ENCODE data around the gene TRAF4. TPM values are rescaled to one million over a fixed set of nuclear protein-coding genes. Genes with fewer than 3 reads are reported as not detected.

Gene TRAF4
- total and polyA plus RNA-seq, 10 of the 15 experiments (the other 5 are each of a cell fraction or from before 2014, with no cell fraction given) = 3.7 to 197 (median 66.4) TPM

GRCh38 chr17:28763137-28763799 lies 19.5 kb downstream of the TRAF4 start:
- in situ Hi-C loops (cut with MboI) = no loop called here
- ATAC-seq = peak; percentile 92
- Histone ChIP-seq H3K4me2 (ENCODE audit: control insufficient read depth, insufficient read depth) (peak overlapping the region; percentile 59), H4K20me1 (ENCODE audit: control insufficient read depth, insufficient read depth) (no peaks in the 10 kb centered on the region; the same call in 1 of the 2 replicates), H2AFZ (ENCODE audit: control insufficient read depth, low read depth, low read length) (no peak overlapping the region), H3K4me1 (ENCODE audit: control insufficient read depth, insufficient read depth, low read length) (peaks cover 15% of the 10 kb centered on the region), H3K36me3 (ENCODE audit: control insufficient read depth in 2 of 2, insufficient read depth in 2 of 2, low read length in 1 of 2) (peaks cover 11 to 25% of the 10 kb centered on the region in 2 experiments), H3K4me3 (no peak overlapping the region), H3K9ac (ENCODE audit: control insufficient read depth, insufficient read depth, low read length) (no peak overlapping the region; the same call in 1 of the 2 replicates), H3K27ac (ENCODE audit: control insufficient read depth, insufficient read depth) (peak overlapping the region; percentile 48), H3K79me2 (ENCODE audit: control insufficient read depth, insufficient read depth, low read length) (no peaks in the 10 kb centered on the region), H3K27me3 (replicated peaks in 1 of 2; ENCODE audit: control insufficient read depth in 2 of 2, insufficient read depth in 2 of 2, low read length in 1 of 2) (no peaks in the 10 kb centered on the region), H3K9me3 (replicated peaks; ENCODE audit: control insufficient read depth, insufficient read depth, low read length) (no peaks in the 10 kb centered on the region)
- ChIA-PET POLR2A (interaction anchor here (0.5 to 3.6 kb wide), 14 partner anchors 11 to 335 kb away, joined by 3 to 19 read pairs (median 4); partner anchors contain the start of genes DHRS13 and TLCD1), SMC1A (ENCODE audit: uncharacterized antibody, unreplicated experiment) (interaction anchor here (0.6 to 4.9 kb wide), 49 partner anchors 11 to 196 kb away, joined by 3 to 60 read pairs (median 4); partner anchors contain the start of genes DHRS13, FAM222B, FLOT2 and NEK8), CTCF (interaction anchor here (0.6 to 7.3 kb wide), 60 partner anchors 10 to 354 kb away, joined by 3 to 175 read pairs (median 8); partner anchors contain the start of genes DHRS13, ERAL1, FAM222B and FLOT2), RAD21 (ENCODE audit: unreplicated experiment) (interaction anchor here (0.6 to 6.1 kb wide), 51 partner anchors 9 to 628 kb away, joined by 3 to 109 read pairs (median 5); partner anchors contain the start of genes DHRS13, ERAL1, FAM222B and FLOT2)
- intact Hi-C loops (cut with micrococcal nuclease; ENCODE audit: unreplicated experiment) = loop anchor here (1.0 to 5.0 kb wide), 5 partner anchors 36 to 153 kb away; partner anchors contain the start of gene FAM222B
- WGBS (ENCODE audit: insufficient coverage, insufficient replicate concordance, low lambda C conversion rate, missing lambda C conversion rate) = 6% methylated on average over 1 of the region's 1 CpG
- no peak for DNase-seq (ENCODE audit: low read depth, low spot score)
- FAIRE-seq = peak; percentile 86
- BruUV-seq (replicated peaks) = no TSS peak
- TF ChIP-seq PRDM15 (CRISPR knock-in tag; IDR thresholded peaks at IDR 0.05) (no peak), ZNF384 (IDR thresholded peaks at IDR 0.05; ENCODE audit: borderline replicate concordance, low read depth, low read length) (no peak), NRF1 (conservative IDR thresholded peaks at IDR 0.05; ENCODE audit: low read depth, low read length) (no peak), EED (IDR thresholded peaks at IDR 0.05; ENCODE audit: low read depth) (peak; percentile 74), LARP7 (IDR thresholded peaks at IDR 0.05) (peak; percentile 46; the same call in 1 of the 2 replicates), NR2F1 (conservative IDR thresholded peaks at IDR 0.05) (0 out of 2 replicates have a peak, but pooled peaks have one; percentile 19), PKNOX1 (IDR thresholded peaks at IDR 0.05) (no peak), MTA3 (IDR thresholded peaks at IDR 0.05; ENCODE audit: borderline replicate concordance, low read length) (0 out of 2 replicates have a peak, but pooled peaks have one; percentile 71), RELB (IDR thresholded peaks at IDR 0.05; ENCODE audit: low read depth) (peak; percentile 27; the same call in 1 of the 2 replicates), CREM (IDR thresholded peaks at IDR 0.05; ENCODE audit: low read depth) (peak; percentile 23; the same call in 1 of the 2 replicates), DPF2 (IDR thresholded peaks at IDR 0.05) (0 out of 2 replicates have a peak, but pooled peaks have one; percentile 38), ZNF24 (IDR thresholded peaks at IDR 0.05) (no peak), MLLT1 (IDR thresholded peaks at IDR 0.05) (no peak), RBBP5 (conservative IDR thresholded peaks at IDR 0.05) (no peak)
